Sciatic nerve (tissue), 2 donors: Measurements from ENCODE around the gene CELA2B. TPM values are rescaled to one million over a fixed set of nuclear protein-coding genes. Genes with fewer than 3 reads are reported as not detected.
A peak's percentile ranks its signal among the peaks of the same experiment; 100 is the strongest.
"Not testable (repeated sequence)": the region's sequence is repeated elsewhere in the genome, so short reads cannot be mapped to it uniquely, and the experiment has no call there.

Experiments
- ATAC-seq: fragments of 200-7000 bp; cut with Tn5 transposase; one replicate; pipeline ENCODE4 v1.9.1; 2020; ENCODE audit warnings: mild to moderate bottlenecking, moderate library complexity
- DNase-seq: peaks from one replicate; pipeline ENCODE4 v3.0.0-alpha.2; 2020; ENCODE audit warnings: low spot score
- intact Hi-C: fragments of 100-400 bp; cut with DNase I; formaldehyde crosslinking; loops from one replicate; pipeline ENCODE4 v1.14.2; 2022
- total RNA-seq: library from RNA; stranded (reverse); fragmentation: NEBNext Ultra II Directional; extraction: Animal tissue kit (Norgen Biotek cat#: 25700); gene quantifications from one replicate; pipeline ENCODE4 v1.2.1, GENCODE V29; 2021
- donor health status: DM: no; HTN: no; CAD: no.
- donor health status: DM: no; HTN: no; CAD: no.

The CELA2B gene
- total RNA-seq, 1 donor from 2014 or later, result not detected

DNA sequence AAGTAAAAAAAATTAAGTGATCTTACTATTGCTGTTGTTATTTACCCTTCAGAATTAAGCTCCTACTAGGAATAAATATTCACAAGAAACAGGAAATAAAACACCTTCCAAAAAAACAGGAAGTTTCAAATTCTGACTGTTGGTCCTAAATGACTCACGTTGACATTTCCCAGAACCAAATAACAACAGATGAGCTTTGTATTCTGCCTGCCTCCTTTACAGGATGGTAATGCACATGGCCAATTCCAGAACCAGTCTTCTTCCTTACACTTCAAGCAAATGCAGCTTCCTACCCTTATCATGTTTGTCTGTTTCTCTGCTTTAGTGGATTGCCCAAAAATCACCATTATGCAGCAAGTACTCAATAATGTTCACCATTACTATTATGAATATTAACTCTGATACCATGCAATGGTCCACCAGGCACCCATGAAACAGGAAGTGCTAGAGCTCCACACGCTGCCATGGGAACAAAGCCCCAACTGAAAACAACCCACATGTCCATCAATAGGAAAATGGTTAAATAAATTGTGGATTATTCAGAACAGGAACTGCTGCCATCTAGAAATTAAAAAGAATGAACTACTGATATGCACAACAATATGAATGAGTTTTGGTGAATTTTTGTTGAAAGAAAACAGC, 39.2 kb downstream of the CELA2B start:
- DNase-seq (no peak), ATAC-seq (no peak)
- intact Hi-C loops, result no loop called here

DNA sequence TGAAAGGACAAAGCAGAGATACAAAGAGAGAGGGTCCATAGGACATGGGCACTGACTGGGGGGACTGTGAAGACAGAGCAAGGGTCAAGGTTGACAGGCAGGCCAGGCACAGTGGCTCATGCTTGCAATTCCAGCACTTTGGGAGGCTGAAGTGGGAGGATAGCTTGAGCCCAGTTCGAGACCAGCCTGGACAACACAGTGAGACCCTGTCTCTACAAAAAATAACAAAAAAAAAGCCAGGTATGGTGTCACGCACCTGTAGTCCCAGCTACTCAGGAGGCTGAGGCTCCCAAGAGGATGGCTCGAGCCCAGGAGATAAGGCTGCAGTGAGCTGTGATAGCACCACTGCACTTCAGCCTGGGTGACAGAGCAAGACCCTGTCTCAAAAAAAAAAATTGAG, 43.7 kb downstream of the CELA2B start:
- no peak for DNase-seq
- no peak for ATAC-seq
- intact Hi-C loops, result no loop called here

DNA sequence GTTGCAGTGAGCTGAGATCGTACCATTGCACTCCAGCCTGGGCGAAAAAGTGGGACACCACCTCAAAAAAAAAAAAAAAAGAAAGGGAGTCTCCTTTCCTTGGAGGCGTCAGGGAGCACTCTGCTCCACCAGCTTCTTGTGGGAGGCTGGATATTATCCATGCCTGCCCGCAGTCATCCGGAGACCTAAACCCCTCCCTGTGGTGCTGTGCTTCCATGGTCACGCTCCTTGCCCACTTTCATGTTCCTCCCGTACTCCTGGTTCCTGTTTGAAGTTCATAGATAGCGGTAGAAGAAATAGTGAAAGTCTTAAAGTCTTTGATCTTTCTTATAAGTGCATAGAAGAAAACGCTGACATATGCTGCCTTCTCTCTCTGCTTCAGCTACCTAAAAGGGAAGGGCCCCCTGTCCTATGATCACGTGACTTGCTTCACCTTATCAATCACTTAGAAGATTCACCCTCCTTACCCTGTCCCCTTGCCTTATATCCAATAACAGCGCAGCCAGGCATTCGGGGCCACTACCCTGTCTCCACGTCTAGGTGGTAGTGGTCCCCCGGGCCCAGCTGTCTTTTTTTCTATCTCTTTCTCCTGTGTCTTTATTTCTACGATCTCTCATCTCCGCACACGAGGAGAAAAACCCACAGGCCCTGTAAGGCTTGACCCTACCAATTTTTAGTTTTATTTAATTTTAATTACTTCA, 45.5 kb downstream of the CELA2B start:
- not testable (repeated sequence) for ATAC-seq, DNase-seq

DNA sequence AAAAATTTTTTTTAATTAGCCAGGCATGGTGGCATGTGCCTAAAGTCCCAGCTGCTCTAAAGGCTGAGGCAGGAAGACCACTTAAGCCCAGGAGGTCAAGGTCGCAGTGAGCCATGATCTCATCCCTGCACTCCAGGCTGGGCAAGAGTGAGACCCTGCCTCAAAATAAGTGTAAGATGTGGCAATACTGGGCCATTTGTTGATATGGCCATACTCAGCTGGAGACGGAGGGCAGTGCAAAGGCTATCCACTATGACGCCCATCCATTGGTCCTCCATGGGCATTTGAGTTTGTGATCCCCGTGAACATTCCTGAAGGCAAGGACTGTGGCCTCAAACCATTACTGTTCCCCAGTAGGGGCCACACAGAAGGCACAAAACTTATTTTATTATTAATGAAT, 46.6 kb downstream of the CELA2B start:
- intact Hi-C loops, result no loop called here

More for the DNA sequence above, 45.5 kb downstream of the CELA2B start:
- intact Hi-C loops, result not testable (repeated sequence)

DNA sequence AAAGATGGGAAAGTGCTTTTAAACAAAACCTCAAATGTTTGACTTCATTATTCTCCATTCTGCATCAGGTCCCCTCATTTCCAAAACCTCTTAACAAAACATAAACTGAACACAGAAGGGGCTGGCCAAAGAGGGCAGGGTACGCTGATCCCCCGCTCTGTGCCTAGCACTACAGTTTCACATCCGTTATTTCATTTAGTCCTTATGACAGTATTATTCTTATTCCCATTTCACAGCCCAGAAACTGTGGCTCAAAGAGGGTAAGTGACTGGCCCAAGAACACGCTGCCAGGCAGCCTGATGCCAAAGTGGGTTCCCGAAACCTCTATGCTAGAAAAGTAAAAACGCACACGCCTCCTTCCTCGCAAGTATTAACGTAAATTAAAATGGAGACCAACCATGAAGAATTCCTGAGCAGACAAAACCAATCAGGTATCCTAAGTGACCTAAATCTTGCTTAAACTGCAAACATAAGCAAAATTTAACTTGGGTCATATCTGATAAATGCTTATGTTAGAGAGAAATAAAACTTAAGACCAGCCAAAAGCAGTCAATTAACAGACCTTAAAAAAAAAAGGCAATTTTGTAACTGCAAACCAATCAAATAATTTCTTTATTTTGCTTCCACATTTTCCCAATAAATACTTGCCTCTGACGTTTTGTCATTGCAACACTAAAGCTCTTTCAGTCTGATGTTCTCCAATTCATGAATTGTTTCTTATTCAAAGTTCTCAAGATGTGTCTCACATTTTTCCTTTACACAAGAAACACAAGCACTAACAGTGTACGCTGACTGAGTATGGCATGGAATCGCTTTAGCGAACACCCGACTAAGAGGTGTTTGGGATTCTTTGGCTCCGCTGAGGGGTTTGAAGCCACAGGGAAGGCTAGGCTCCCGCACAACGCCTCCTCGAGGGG, 47.5 kb downstream of the CELA2B start:
- no peak for ATAC-seq
- peak; percentile 55 for DNase-seq
- intact Hi-C loops, result no loop called here

More for the DNA sequence above, 46.6 kb downstream of the CELA2B start:
- no peak for ATAC-seq
- peak; percentile 40 for DNase-seq

DNA sequence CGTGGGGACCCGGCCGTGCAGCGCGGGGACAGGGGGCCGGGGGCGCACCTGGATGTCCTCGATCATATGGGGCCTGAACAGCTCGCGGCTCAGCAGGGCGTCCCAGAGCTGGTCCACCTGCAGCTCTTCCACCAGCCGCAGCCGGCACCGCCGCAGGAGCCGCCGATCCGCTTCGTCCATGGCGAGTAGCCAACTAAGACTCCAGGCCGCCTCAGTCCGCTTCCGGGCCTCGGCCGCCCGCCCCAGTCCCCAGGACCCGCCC, 48.0 kb downstream of the CELA2B start, which contains the start of gene CASP9:
Gene CASP9, minus strand, starts transcription at position 195 of the 262 bp plus-strand sequence. Its CDS starts 15 bp downstream, at position 180.
- no peak for DNase-seq
- intact Hi-C loops, result no loop called here

DNA sequence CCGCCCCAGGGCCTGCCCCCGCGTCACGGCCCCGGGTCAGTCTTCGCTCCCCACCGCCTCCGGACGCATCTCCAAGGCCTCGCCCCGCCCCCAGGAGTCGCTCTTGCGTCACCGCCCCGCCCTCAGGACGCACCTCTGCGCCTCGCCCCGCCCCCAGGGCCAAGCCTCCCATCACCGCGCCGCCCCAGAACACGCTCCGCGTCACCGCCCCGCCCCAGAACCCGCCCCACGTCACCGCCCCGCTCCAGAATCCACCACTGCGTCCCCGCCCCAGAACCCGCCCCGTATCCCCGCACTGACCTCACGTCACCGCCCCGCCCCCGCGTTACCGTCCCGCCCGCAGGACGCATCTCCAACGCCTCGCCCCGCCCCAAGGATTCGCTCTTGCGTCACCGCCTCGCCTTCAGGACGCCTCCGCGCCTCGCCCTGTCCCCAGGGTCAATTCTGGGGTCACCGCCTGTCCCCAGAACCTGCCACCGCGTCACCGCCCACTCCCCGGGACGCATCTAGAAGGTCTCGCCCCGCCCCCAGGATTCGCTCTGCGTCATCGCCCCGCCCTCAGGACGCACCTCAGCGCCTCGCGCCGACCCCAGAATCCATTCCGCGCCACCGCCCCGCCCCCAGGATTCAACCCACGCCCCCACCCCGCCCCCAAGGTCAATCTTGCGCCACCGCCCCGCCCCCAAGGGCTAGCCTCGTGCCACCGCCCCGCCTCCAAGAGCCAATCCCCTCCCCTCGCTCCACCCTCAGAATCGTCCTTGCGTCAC, 48.6 kb downstream of the CELA2B start:
- DNase-seq (peak; percentile 100), ATAC-seq (peak; percentile 82)
- intact Hi-C loops, result no loop called here

More for the DNA sequence above, 48.0 kb downstream of the CELA2B start, which contains the start of gene CASP9:
- ATAC-seq, result no peak

DNA sequence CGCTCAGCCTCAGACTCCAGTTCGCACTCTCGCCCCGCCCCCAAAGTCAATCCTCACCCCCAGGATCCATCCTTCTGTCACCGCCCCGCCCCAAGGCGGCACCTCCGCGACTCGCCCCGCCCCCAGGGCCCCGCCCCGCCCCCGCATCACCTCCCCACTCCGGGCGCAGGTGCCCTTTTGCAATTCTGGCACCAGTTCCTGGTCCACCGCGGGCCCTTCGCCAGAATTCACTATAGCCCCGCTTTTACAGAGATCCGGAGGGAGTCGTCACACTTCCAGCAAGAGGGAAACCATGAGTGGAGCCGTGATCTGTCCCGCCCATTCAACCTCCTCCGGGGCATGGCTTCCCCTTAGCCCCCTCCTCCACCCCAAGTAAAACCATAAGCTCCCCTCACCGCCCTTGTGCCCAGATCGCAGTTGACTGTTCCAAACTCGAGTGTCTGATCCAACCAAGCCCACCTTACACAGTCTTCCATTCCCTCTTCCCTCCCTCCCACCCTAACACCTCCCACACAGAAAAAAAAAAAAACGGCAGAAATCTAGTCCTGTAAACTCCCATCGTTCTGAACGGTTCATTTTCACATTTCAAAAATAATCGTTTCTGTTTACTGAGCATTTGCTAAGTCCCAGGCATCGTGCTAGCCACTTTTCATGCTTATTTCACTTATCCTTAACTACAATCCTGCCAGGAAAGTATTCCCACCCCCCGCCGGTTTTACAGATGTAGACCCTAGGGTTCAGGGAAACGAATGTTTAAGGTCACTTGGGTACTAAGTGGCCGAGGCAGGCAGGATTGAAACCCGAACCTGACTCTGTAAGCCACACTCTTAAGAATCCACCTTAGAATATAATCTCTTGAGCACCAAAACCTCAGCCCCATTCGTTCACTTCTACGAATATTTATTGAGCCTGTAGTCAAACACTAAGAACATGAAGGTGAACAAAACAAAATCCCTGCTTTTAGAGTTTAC, 49.4 kb downstream of the CELA2B start:
- DNase-seq (peak; percentile 100), ATAC-seq (peak; percentile 16)
- intact Hi-C loops, result no loop called here

DNA sequence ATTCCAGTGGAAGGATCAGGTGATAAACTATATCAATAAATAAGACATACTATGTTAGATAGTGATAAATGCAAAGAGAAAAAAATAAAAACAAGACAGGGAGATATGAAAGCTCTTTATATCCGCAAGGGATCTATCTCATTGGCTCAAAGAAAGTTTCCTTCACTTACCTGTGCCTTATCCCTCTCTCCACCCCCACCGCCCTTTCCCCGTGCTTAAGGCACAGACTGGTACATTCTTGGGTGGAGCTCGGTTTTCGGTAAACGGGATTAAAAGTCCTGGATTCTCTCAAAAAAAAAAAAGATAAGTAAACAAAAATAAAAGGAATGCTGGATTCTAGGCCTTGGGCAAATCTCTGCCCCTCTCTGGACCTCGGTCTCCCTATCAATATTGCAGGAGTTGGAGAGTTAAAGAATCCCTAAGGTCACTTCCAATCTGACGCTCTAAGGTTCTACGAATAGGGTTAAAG, 50.2 kb downstream of the CELA2B start:
- DNase-seq (no peak), ATAC-seq (no peak)
- intact Hi-C loops, result no loop called here

DNA sequence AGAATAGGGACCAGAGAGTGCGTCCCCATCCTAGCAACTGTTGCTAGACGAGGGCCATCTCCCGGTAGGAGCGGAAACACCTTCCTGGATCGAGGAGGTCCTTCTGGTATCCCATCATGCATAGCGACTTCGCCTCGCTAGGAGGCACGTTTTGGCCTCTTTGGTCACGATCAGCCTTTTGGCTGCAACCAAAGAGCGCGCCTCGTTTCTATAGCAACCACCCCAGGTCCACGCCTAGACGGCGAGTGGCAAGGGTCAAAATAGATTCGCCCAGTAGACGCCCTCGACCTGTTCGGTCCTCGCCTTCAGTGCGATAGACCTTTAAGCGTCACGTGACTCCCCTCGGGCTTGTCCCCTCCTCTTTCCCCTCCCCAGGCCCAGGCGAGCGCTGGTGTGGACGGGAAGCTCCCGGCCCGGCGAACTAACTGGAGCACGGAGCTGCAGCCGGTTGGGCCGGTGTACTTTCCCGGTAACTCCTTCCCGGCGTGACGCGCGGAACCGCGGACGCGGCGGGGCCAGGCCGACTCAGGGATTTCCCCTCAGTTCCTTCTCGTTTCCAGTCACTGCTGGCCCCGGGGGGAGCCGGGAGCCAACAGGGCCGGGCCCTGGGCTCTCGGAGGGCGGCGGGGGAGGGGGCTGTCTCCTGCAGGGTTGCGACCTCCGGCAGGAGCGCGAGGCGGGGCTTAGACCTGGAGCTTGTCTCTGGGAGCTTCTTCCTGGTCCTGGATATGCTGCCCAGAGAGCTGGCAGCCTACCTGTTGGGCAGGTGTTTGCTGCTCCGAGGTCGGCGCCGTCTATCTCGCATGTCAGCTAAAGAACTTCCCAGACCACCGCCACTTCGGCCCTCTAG, 50.8 kb downstream of the CELA2B start, which contains the start of gene DNAJC16:
Gene DNAJC16, plus strand, starts transcription at position 359 of the 850 bp plus-strand sequence. CDS start 2,258 bp downstream, outside the sequence.
- DNase-seq (peak; percentile 100), ATAC-seq (peak; percentile 78)
- intact Hi-C loops, result no loop called here

DNA sequence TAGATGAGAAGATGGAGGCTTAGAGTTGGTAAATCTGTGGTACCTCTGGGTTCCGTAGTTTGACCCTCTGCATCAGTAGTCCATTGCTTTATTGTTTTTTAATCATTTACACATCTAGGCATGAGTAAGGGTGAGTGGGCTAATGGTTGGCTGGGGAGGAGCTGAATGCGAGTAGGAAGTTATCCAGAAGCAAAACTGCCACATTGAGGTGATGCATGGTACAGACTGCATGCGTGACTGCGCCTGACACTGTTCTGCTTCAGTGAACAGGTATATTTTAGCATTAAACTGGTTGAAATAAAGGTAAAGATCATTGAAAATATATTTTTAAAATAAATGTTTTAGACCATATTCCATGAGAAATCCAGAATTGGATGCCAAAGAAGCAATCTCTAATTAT, 55.1 kb downstream of the CELA2B start:
- no peak for ATAC-seq
- intact Hi-C loops, result no loop called here
- DNase-seq, result no peak

DNA sequence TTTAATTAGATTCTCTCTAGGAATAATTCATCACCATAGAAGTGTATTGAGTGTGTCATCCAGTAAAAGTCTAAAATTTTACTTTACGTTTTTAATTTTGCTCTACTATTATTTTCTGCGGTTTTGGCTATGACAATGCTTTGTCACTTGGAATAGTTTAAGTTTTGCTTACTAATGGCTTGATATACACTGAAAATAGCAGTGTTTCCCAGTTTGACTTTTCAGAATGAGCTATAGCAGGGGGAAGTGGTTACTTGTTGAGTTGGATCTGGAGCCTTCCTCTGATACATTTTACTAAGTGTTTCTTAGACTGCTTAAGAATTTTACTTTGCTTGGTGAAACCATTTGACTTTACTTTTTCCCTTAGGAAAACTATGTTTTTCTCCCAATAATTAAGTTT, 55.8 kb downstream of the CELA2B start:
- intact Hi-C loops, result no loop called here
- no peak for DNase-seq

DNA sequence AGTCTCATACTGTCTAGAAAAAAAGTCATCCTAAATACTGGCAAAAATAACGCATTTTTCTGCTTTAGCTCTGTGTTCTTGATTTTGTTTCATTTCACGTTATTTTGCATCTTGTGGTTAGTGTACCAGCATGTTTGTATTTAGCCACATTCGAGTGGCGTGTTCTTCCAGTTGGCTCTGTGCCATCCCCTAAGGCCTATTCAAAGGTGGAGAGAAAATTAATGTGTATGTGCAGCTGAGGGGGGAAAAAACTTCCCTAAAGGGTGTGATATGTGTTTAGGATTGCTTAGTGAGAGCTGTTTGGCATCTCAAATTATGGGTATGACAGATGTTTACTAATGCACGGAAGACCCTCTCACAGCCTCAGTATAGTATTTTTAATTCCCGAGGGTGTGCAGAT, 62.9 kb downstream of the CELA2B start:
- ATAC-seq, result no peak
- intact Hi-C loops, result no loop called here

More for the DNA sequence above, 55.8 kb downstream of the CELA2B start:
- ATAC-seq, result no peak

DNA sequence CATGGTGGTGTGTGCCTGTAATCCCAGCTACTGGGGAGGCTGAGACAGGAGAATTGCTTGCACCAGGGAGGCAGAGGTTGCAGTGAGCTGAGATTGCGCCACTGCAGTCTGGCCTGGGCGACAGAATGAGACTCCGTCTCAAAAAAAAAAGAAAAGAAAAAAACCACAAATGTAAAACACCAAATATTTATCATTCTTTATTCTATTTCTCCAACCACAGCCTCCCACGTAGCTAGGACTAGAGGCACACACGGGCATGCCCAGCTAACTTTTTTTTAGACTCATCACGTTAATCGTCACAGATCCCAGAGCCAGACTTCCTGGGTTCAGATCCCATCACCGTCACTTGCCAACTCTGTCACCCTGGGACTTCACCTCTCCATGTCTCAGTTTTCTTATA, 64.3 kb downstream of the CELA2B start:
- DNase-seq, result no peak
- intact Hi-C loops, result no loop called here
- ATAC-seq, result no peak

More for the DNA sequence above, 62.9 kb downstream of the CELA2B start:
- no peak for DNase-seq
